Measurements from ENCODE around the gene SERPINB3.

The SERPINB3 gene

GRCh38 chr18:63684718-63685117 lies 23.0 kb upstream of the SERPINB3 start:
- no peak for ATAC-seq
- TF ChIP-seq ISL1 (CRISPR knock-in tag; IDR thresholded peaks at IDR 0.05) = no peak
- no peak for TF ChIP-seq SNAI2 (CRISPR knock-in tag; IDR thresholded peaks at IDR 0.05)
- no peak for TF ChIP-seq RARB (CRISPR knock-in tag; IDR thresholded peaks at IDR 0.05)
- no peak for TF ChIP-seq CREB5 (CRISPR knock-in tag; IDR thresholded peaks at IDR 0.05; ENCODE audit: low read depth)
- TF ChIP-seq ZNF70 (CRISPR knock-in tag; IDR thresholded peaks at IDR 0.05) = no peak
- TF ChIP-seq CSRNP3 (CRISPR knock-in tag; IDR thresholded peaks at IDR 0.05) = no peak
- no peak for TF ChIP-seq ZC3H10 (CRISPR knock-in tag; IDR thresholded peaks at IDR 0.05)
- TF ChIP-seq PPARA (CRISPR knock-in tag; IDR thresholded peaks at IDR 0.05; ENCODE audit: borderline replicate concordance) = no peak
- TF ChIP-seq TCF4 (CRISPR knock-in tag; IDR thresholded peaks at IDR 0.05; ENCODE audit: borderline replicate concordance) = no peak
- no peak for TF ChIP-seq PATZ1 (CRISPR knock-in tag; IDR thresholded peaks at IDR 0.05; ENCODE audit: borderline replicate concordance)
- TF ChIP-seq TOX (CRISPR knock-in tag; IDR thresholded peaks at IDR 0.05; ENCODE audit: borderline replicate concordance) = no peak
- TF ChIP-seq ZNF8 (CRISPR knock-in tag; IDR thresholded peaks at IDR 0.05) = no peak
- no peak for TF ChIP-seq TSHZ2 (CRISPR knock-in tag; IDR thresholded peaks at IDR 0.05)
- TF ChIP-seq ZFP30 (CRISPR knock-in tag; IDR thresholded peaks at IDR 0.05) = no peak
- TF ChIP-seq GLIS3 (CRISPR knock-in tag; IDR thresholded peaks at IDR 0.05) = no peak
- no peak for TF ChIP-seq OSR1 (CRISPR knock-in tag; IDR thresholded peaks at IDR 0.05)
- TF ChIP-seq ZNF565 (CRISPR knock-in tag; conservative IDR thresholded peaks at IDR 0.05; ENCODE audit: low read depth) = no peak
- TF ChIP-seq POU6F1 (CRISPR knock-in tag; IDR thresholded peaks at IDR 0.05; ENCODE audit: borderline replicate concordance, low read depth) = no peak
- TF ChIP-seq ARNTL (CRISPR knock-in tag; IDR thresholded peaks at IDR 0.05; ENCODE audit: borderline replicate concordance, low read depth) = no peak

GRCh38 chr18:63683890-63684289 lies 22.2 kb upstream of the SERPINB3 start:
- TF ChIP-seq BACH2 (CRISPR knock-in tag; IDR thresholded peaks at IDR 0.05; ENCODE audit: borderline replicate concordance) = no peak
- TF ChIP-seq TOX (CRISPR knock-in tag; IDR thresholded peaks at IDR 0.05; ENCODE audit: borderline replicate concordance) = no peak
- no peak for TF ChIP-seq CSRNP3 (CRISPR knock-in tag; IDR thresholded peaks at IDR 0.05)
- no peak for TF ChIP-seq ARNTL (CRISPR knock-in tag; IDR thresholded peaks at IDR 0.05; ENCODE audit: borderline replicate concordance, low read depth)
- no peak for TF ChIP-seq POU6F1 (CRISPR knock-in tag; IDR thresholded peaks at IDR 0.05; ENCODE audit: borderline replicate concordance, low read depth)
- no peak for TF ChIP-seq RARB (CRISPR knock-in tag; IDR thresholded peaks at IDR 0.05)
- TF ChIP-seq PPARA (CRISPR knock-in tag; IDR thresholded peaks at IDR 0.05; ENCODE audit: borderline replicate concordance) = no peak
- no peak; the same call in 2 of the 3 replicates for ATAC-seq

Measured in SK-N-SH treated with all-trans-retinoic acid at 6 μM for 48 hours (cell line).